ENCODE data around the gene PRKAR1B.

DNA sequence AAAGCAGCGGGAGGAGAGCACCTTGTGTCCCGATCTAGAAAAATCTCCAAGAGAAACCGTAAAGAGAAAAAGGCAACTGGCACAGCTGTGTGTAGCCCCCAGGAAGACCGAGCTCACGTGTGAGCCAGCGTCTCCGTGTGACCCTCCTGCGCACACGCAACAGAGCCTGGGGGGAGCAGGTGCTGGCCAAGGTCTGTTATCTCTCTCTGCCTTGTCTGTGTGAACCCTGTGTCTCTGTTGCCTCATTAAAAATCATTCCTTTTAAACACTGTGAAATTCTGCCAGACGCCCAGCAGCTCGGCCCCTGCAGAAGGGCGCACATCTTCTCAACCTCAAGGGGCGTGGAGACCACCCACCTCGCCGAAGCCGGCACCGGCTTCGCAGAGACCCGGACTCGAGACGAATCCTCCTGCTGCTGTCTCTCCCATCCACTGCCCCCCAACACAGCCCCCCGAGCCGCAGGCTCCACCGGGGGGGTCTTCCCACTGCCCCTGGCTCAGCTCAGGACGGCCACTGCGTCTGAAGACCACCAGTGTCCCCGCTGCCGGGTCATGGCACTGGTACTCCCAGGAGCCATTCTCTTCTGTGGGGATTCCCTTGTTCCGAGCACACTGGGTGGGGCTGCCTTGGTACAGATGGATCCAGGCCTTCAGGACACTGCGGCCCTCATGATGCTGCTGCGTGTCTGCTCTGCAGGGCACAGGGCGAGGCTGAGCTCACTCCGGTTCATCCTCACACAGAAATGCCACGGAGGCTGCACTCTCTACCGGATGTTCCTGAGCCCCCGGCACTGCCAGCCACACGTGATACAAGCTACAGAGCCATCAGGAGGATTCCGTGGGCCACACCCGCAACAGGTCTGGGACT is 94.9 kb downstream of the PRKAR1B start:
- no peak for TF ChIP-seq TCF7L2 (IDR thresholded peaks at IDR 0.05; ENCODE audit: low read depth, low read length)
- no peak for TF ChIP-seq CTCF (IDR thresholded peaks at IDR 0.05)
- no peak for TF ChIP-seq POLR2AphosphoS5 (IDR thresholded peaks at IDR 0.05; ENCODE audit: low read depth, low read length)
